ENCODE results near the gene RAMP2.

GRCh38 chr17:42759982-42760651 is 910 bp upstream of the RAMP2 start:
- TF ChIP-seq CTCF (IDR thresholded peaks at IDR 0.05) (no peak), POLR2A (IDR thresholded peaks at IDR 0.05) (no peak)

Measured in vagina (tissue), 2 donors.